Measurements from ENCODE around the gene TMEM179.
"Not testable (repeated sequence)": the region's sequence is repeated elsewhere in the genome, so short reads cannot be mapped to it uniquely, and the experiment has no call there.

TMEM179 gene

DNA sequence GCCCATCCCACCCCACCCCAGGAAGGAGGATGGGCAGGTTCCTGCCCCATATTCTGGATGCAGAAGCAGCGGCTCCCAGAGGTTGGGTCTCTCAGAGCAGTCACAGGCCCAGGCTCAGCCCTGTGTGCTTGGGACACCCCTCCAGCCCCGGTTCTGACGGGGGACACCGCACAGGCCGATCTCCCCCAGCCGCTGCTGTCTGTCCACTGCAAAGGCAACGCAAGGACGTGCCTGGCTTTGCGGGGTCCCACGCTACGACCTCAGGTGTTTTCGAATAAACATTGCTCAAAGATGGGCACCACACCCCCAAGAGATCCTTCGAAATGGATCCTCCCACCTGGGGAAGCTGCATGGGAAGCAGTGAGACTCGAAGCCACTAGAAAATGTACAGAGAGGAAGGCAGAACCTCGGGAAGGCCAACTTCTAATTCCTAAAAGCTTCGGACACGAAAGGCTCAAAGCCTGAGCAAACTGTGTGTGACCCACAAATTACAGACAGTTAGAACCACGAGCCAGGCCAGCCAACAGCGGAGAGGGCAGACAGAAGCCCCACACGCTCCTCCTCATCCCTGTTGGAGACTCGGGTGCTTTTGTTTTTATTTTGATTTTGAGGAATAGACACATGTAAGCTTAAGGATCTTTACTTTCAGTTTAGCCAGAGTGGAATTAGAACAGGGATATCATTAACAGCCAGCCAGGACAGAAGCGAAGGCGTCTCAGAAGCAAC lies 14.2 kb downstream of the TMEM179 start:
- no peak for TF ChIP-seq ZNF274 (IDR thresholded peaks at IDR 0.05; ENCODE audit: low read depth, low read length)
- H3K4me3 ChIP-seq (ENCODE audit: low read length): no peak overlapping the region

DNA sequence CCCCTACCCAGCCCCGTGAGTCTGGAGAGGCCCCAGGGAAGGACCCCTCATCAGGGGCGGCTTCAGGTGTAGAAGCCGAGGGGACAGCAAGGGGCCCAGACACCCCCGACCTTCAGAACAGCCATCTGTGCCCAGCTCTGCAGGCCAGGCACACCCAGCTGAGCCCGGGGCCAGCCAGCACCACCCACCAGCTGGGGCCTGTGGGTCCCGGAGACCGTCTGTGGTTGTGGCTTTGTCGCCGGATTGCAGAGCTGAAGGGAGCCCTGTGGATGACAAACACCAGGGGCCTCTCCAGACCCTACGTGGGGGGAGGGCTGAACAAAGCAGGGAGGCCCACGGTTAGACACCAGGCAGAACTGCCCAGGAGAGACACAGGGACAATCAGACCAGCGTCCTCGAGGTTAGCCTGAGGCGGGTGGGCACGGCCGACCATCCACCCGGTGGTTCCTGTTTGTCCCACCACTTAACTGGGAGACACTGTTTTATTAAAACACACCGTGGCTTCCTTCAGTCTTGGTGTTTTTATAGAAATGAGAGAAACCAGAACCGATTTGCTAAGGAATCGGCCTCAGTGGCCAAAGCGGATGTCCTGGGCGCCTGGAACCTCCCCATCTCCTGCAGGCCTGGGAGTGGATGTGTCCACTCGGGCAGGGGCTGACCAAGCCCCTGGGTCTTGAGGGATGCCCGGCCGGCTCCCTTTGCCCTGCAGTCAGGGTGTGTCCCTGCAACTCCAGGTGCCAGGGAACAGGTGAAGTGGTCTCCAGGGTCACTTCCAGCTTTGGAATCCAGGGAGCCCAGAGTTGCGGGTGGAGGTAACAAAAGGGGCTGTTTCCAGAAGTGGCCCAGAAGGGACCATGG lies 15.0 kb downstream of the TMEM179 start:
- TF ChIP-seq ZNF274 (IDR thresholded peaks at IDR 0.05; ENCODE audit: low read depth, low read length): no peak
- H3K4me3 ChIP-seq (ENCODE audit: low read length): no peak overlapping the region

DNA sequence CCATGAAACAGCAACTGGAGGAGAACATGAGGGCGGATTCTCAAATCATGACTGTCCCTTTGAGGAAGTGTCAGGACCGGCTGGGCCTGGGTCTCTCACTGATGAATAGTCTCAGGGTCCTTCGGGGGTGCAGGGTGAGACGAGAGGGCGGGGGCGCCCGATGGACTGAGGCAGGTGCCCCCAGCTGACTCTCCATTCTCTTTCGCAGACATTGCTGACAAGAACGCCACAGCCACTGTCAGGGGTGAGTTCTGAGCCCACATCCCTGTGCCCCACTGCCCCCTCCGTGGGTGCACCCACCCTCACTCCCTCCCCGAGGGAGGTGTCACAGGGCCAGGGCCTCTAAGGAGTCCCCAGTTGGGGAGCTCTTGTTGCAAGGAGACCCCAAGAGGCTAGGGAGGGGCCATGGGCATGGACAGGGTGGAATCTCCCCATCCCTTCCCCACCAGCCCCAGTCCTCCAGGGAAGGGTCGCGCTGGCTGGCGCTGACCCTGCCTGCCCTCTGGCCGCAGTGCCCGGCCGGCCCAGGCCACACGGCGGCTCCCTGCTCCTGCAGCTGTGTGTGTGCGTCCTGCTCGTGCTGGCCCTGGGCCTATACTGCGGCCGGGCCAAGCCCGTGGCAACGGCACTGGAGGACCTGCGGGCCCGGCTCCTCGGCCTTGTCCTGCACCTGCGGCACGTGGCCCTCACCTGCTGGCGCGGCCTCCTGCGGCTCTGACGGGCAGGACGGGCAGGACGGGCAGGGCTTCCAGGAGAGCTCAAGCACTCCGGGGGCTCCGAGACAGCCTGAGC lies 16.3 kb downstream of the TMEM179 start:
- H3K4me3 ChIP-seq (ENCODE audit: low read length): no peak overlapping the region
- no peak for TF ChIP-seq ZNF274 (IDR thresholded peaks at IDR 0.05; ENCODE audit: low read depth, low read length)

DNA sequence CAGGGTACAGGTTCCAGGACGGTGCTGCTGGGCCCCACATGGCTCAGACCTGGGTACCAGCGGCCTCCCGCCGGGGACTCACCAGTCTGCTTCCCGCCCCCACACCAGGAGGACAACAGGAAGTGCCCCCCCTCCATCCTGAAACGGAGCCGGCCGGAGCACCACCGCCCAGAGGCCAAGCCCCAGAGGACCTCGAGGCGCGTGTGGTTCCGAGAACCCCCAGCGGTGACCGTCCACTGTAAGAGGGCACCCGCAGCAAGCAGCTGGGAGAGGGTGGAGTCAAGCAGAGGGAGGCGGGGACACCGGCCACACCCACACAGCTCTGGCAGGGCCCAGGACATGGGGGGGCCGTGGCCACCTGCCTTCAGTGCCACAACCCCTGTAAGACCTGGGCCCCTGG lies 16.9 kb downstream of the TMEM179 start:
- no peak for TF ChIP-seq ZNF274 (IDR thresholded peaks at IDR 0.05; ENCODE audit: low read depth, low read length)
- no peak overlapping the region for H3K4me3 ChIP-seq (ENCODE audit: low read length)

DNA sequence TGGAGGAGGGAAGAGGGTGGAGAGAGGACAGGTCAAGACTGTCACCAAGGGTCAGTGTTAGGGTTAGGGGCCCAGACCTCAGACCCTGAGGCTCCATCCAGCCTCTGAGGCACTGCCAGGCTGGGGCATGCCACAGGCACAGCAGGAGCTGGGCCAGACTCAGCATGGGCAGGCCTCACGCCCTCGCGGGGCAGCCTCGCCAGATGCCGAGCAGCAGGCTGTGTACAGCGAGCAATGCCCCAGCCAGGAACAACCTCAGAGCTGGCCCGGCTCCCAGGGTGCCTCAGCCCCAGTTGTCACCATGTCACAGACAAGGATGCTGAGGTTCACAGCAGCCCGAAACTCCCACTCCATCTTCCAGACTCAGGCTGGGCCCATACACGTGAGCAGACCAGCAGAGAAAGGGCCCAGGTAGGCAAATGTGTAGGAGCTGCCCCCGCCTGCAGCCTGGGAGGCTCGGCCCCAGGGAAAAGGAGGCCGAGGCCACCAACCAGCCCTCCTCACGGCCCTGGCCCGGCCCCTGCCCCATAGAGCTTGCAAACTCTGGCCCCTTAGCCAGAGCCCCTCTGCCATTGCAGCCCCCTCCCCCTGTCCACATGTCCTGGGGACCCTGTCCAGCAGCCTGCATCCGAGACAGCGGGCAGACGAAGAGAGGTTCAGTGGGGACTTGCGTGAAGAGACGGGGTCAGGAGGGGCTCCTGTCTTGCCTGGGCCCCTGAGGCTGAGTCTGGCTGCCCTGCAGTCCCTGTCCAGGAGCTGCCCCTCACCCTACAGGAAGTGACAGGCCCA lies 17.5 kb downstream of the TMEM179 start:
- no peak for TF ChIP-seq ZNF274 (IDR thresholded peaks at IDR 0.05; ENCODE audit: low read depth, low read length)
- H3K4me3 ChIP-seq (ENCODE audit: low read length): no peak overlapping the region

DNA sequence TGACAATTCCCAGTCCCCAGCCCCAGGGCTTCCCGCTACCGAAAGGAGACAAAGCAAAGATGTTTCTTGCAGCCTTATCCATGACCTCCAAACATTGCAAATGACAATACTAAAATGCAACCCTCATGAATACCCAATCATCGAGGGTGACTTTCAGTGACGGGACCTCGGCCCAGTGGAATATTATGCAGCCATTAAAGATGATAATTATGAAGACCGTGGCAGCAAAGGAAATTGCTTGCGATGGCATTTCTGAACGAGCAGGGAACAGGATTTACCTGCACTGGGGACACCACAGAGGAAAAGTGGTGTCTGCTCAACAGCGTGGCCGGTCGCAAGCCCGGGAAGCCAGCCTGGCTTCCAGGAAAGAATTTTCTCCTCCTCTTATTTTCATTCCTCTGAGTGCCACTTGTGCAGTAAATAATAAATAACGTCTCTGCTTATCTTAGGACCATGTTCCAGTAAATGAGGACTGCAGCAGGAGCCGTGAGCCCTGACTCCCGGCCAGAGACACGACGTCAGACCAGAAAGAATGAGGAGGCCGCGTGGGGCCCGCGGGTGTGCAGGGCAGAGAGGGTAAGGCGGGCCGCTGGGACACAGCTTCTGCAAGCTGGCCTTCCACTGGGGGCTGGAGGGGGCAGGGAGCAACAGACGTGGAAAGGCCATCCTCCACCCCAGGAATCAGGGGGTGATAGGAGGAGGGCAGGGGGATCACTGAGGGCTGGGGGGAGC lies 18.4 kb downstream of the TMEM179 start:
- H3K4me3 ChIP-seq (ENCODE audit: low read length): no peak overlapping the region
- TF ChIP-seq ZNF274 (IDR thresholded peaks at IDR 0.05; ENCODE audit: low read depth, low read length): no peak

DNA sequence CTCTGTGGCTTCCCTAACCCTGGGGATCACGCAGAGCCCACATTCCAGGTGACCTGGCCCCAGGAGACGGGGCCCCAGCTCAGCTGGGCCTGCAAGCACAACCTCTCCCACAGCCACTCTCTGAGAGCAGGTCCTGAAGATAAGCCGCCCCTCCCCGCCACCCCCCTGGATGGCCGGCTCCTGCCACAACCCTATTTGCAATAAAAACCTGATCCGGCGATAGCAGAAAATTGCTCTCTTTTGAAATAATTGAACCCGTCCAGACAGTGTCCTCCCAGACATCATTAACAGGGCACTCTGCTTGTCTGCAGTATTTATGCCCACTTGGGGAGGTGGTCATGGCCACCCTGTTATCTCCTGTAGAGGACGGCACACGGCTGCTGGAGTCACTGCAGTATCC lies 20.0 kb downstream of the TMEM179 start:
- no peak overlapping the region for H3K4me3 ChIP-seq (ENCODE audit: low read length)
- TF ChIP-seq ZNF274 (IDR thresholded peaks at IDR 0.05; ENCODE audit: low read depth, low read length): no peak

DNA sequence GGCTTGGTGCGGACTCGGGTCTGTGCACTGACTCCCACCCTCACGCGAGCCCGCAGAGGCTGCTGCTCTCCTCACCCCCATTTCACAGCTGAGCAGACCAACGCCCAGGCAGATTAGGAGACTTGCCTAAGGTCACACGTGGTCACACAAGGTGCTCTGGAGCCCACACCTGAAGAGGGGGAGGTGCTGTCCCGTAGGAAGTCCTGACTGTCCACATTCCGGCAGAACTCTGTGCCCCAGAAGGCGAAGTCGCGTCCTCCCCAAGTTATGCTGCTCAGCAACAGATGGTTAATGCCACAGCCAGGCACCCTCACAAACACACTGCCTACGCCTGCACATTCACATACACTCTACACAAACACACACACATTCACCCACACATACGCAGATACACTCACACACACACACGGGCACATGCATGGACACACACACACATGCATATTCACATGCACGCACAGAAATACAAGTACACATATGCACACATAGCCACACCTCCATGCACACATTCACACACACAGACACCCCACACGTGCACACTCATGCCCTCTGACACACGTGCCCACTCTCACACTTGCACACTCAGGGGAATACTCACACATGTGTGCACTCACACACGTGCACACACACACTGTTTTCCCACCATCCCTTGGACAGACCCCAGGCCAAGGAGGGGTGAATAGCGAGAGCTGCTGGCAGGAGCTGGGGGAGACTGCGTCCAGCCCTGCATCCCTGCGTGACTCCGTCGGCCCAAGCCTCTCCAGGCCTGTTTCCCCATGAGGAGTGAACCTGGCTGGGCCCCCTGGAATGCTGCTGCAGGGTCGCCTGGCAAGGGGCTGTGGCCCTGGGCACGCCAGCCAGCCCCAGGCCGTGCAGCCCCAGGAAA lies 20.9 kb downstream of the TMEM179 start:
- TF ChIP-seq ZNF274 (IDR thresholded peaks at IDR 0.05; ENCODE audit: low read depth, low read length): no peak
- H3K4me3 ChIP-seq (ENCODE audit: low read length): no peak overlapping the region

DNA sequence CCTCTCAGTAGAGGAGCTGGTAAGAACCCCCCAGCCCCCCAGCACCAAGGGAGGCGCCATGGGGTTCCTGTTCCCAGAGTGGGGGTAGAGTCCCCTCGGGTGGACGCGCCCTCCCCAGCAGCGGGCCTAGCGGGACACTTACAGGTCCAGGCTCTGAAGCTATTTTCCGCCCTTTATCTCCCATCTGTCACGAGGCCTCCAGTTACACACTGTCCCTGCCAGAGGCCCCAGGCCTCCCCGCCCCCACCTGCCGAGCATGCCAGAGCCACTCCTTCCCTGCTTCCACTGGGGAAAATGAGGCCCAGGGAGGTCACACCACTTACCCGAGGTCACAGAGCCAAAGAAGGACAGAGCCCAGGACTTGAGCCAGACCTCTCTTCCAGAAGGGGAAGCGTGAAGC lies 21.9 kb downstream of the TMEM179 start:
- TF ChIP-seq ZNF274 (IDR thresholded peaks at IDR 0.05; ENCODE audit: low read depth, low read length): no peak
- no peak overlapping the region for H3K4me3 ChIP-seq (ENCODE audit: low read length)

DNA sequence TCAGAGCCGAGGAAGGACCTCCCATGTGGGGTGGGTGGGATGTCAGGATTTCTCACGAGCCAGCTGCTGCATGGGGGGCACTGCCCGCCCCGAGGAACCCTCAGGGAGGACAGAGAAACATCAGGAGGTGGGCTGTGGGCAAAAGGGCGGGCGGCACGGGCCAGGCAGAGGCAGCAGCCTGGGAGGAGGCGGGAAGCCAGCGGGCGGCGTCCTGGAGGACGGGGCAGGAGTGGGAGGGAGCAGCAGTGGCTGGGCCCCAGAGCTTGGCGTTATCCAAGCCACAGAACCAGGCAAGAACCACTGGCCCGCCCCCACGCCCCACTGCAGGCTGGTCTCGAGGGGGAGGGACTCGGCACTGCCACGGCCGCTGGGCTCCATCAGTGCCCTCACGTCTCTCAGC lies 22.6 kb downstream of the TMEM179 start:
- no peak overlapping the region for H3K4me3 ChIP-seq (ENCODE audit: low read length)
- TF ChIP-seq ZNF274 (IDR thresholded peaks at IDR 0.05; ENCODE audit: low read depth, low read length): no peak

DNA sequence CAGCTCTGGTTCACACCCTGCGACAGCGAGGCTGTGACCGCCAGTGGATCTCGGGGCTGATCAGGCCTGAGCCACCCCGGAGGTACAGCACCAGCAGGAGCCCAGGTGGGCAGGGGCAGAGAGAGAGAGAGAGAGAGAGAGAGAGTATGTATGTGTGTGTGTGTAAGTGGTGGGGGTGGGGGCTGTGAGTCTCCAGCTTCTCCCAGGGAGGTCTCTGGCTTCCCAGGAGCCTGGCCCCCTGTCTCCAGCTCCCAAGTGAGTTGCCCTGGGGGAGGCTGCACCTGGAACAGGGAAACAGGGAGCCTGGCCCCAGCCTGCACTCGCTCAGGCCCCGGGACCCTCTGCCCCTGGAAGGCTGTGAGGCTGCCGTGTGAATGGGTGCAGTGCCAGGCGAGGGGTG lies 23.1 kb downstream of the TMEM179 start:
- H3K4me3 ChIP-seq (ENCODE audit: low read length): no peak overlapping the region
- no peak for TF ChIP-seq ZNF274 (IDR thresholded peaks at IDR 0.05; ENCODE audit: low read depth, low read length)

DNA sequence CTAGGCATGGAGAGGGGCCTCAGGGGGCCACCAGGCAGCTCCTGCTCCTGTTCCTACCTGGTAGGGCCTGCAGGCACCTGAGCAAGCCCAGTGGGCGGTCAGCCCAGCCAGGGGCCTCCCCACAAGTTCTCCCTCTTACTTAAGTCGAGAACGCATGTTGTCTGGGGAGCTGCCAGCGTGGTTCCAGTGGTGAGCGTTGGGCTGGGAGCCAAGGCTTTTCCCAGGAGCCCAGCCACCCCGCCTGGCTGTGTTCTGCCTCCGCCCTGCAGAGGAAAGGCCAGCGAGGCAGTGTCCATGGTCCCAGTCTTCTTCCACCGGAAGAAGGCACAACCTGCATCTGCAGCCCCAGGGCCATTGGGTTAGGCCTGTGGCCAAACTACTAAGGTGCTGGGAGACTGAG lies 23.6 kb downstream of the TMEM179 start:
- no peak overlapping the region for H3K4me3 ChIP-seq (ENCODE audit: low read length)
- no peak for TF ChIP-seq ZNF274 (IDR thresholded peaks at IDR 0.05; ENCODE audit: low read depth, low read length)

DNA sequence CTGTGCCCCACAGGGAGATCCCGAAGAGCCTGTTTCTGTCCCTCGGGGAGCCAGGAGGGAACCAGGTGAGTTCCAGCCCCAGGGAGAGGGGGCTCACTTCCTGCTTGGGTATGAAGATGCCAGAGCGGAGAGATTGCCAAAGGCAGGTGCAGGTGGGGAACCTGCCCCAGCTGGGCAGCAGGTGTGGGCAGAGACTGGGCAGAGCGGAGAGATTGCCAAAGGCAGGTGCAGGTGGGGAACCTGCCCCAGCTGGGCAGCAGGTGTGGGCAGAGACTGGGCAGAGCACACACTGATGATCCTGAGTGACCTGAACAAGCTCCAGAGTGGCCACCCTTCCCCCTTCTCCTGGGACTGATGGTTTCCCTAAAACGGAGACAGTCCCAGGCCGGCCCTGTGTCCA lies 24.6 kb downstream of the TMEM179 start:
- H3K4me3 ChIP-seq (ENCODE audit: low read length): not testable (repeated sequence)

Measured in GM08714 (cell line).